D721Med (cell line): ENCODE measurements around the gene SHISA3.

Experiments
- DNase-seq: peaks from one replicate; pipeline ENCODE4 v3.0.0; 2011; ENCODE audit warnings: low spot score; ENCODE audit not compliant: insufficient read length
- FAIRE-seq: peaks from 2 replicates; lab custom pipeline; 2011; peaks lifted over from hg19 to GRCh38; lab: Jason Lieb, UNC
- TF ChIP-seq, protein P1 (sequence below): IDR thresholded peaks from 2 replicates; pipeline ENCODE4 v1.5.1; 2012; ENCODE audit warnings: mild to moderate bottlenecking, control low read depth; ENCODE audit not compliant: insufficient read depth; ENCODE audit errors: missing control alignments

Gene SHISA3

GRCh38 chr4:42391355-42391664 lies 6.0 kb upstream of the SHISA3 start:
- FAIRE-seq (no peak), DNase-seq (no peak)
- TF ChIP-seq, protein P1, sequence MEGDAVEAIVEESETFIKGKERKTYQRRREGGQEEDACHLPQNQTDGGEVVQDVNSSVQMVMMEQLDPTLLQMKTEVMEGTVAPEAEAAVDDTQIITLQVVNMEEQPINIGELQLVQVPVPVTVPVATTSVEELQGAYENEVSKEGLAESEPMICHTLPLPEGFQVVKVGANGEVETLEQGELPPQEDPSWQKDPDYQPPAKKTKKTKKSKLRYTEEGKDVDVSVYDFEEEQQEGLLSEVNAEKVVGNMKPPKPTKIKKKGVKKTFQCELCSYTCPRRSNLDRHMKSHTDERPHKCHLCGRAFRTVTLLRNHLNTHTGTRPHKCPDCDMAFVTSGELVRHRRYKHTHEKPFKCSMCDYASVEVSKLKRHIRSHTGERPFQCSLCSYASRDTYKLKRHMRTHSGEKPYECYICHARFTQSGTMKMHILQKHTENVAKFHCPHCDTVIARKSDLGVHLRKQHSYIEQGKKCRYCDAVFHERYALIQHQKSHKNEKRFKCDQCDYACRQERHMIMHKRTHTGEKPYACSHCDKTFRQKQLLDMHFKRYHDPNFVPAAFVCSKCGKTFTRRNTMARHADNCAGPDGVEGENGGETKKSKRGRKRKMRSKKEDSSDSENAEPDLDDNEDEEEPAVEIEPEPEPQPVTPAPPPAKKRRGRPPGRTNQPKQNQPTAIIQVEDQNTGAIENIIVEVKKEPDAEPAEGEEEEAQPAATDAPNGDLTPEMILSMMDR = no peak

GRCh38 chr4:42391981-42392380 lies 5.3 kb upstream of the SHISA3 start:
- TF ChIP-seq, protein P1 = no peak
- FAIRE-seq (no peak), DNase-seq (no peak)

DNA sequence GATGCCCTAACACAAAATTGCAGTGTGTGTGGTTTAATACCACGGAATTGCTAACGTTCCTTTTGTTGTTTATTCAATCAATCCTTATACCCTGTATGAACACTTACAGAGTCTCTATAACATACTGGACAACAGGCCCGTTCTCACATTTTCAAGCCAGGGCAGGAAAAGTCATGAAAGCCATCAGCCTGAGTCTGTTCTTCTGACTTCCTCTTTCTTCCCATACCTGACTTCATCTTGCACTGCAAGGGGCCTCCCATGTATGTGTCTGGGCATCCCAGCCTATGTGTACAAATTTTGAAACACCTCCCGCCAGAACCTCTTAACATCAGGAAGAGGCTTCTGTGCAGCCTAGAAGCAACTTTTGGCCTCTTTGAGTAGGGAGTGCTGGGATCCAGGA lies 4.9 kb upstream of the SHISA3 start:
- FAIRE-seq (no peak), DNase-seq (no peak)
- TF ChIP-seq, protein P1 = no peak

DNA sequence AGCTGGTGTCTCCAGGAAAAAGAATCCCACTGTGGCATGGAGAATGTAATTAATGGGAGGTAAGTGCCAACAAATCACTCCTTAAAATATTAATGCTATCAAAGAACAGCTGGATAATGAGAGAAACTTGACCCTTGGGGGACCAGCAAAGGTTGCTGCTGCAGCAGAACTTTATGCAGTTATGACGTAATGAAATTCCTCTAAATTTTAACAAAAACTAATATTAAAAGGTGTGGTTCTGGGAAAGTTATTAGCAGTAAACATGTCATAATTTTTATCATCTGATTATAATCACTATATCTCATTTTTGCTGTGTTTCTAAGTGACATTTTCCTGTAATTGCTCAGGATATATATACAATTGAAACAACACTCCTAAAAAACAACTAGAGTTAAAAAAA lies 1.7 kb upstream of the SHISA3 start:
- no peak for DNase-seq
- TF ChIP-seq, protein P1 = no peak
- no peak for FAIRE-seq

DNA sequence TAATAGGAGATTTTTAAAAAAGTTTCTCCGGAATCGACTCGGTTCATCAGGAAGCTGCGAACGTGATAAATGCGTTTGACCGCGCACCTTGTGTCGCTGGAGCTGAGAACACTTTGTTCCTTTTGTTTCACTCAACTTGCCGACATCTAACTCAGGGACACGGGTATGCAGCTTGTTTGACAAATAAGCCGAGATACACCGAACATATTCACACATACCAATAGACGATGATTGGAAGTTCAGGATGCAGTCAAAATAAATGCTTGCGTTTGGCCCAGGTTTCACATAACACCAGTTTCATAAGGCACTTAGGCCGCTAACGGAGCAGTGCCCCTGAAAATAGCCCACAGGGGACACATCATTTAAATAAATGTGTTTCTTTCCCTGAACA lies 932 bp upstream of the SHISA3 start:
- FAIRE-seq = no peak
- TF ChIP-seq, protein P1 = no peak
- DNase-seq = no peak

DNA sequence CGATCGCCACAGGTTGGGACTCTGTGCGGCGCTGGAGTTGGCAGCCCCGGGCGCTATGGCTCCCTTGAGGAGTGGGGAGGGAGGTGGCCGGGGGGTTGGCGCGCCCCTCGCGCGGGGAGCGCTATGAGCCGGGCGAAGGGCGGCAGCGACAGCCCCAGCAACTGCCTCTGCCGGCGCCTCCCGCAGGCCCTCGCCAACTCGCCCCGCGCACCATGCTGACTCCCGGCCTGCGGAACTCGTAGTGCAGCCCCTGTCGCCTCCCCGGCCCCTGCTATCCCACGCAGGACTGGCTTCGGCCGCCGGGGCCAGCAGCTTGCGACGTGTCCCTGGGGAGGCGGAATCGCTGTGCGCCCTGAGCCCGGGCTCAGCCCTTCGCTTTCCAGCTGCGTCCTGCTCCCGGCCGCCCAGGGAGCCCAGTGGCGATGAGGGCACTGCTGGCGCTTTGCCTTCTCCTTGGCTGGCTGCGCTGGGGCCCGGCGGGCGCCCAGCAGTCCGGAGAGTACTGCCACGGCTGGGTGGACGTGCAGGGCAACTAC lies 415 bp downstream of the SHISA3 start:
- DNase-seq (peak; percentile 36), FAIRE-seq (no peak)
- TF ChIP-seq, protein P1 = no peak

DNA sequence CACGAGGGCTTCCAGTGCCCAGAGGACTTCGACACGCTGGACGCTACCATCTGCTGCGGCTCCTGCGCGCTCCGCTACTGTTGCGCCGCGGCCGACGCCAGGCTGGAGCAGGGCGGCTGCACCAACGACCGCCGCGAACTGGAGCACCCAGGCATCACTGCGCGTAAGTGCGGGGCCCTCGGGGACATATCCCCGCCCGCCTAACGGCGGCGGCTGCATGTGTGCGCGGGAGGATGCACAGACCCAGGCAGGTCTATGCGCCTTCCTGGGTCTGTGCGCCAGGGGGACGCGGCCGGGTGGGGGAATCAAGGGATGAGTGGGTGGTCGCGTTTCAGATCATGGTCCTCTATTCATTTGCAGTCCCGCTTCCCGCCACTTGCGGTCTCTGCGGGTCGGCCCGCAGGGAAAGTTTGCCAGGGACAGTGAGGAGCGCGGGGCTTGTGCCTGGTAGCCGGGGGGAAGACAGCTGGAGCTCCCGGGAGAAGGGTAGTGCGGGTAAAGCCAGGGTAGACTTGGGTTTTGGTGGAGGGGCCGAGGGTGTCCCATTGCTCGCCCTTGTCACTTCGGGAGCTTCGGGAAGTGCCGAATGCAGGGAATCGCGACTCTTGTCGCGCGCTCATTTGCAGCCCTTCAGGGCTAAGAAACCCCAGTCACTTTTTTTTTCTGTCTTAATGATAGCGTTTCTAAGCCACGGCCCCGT lies 1.0 kb downstream of the SHISA3 start:
- FAIRE-seq (no peak), DNase-seq (no peak)
- TF ChIP-seq, protein P1 = no peak
